ENCODE results near the gene INSR. TPM values are rescaled to one million over a fixed set of nuclear protein-coding genes. Genes with fewer than 3 reads are reported as not detected.

INSR gene
- total and polyA plus RNA-seq, 2 donors from 2014 or later = 15.5 to 50.4 TPM

- Histone ChIP-seq H3K9ac (ENCODE audit: low read length in 3 of 3) (no peak overlapping the region), H3K36me3 (ENCODE audit: control insufficient read depth in 2 of 3, insufficient read depth in 3 of 3, low read length in 3 of 3) (no peaks in the 10 kb centered on the region), H3K9me3 (ENCODE audit: control insufficient read depth in 2 of 3, insufficient read depth in 1 of 3, low read length in 3 of 3) (no peaks in the 10 kb centered on the region), H3K27ac (ENCODE audit: low read depth in 2 of 2, low read length in 2 of 2) (no peak overlapping the region), H3K4me3 (ENCODE audit: low read length in 3 of 3) (no peak overlapping the region), H3K27me3 (ENCODE audit: control insufficient read depth, insufficient read depth, low read length) (no peaks in the 10 kb centered on the region), H3K4me1 (ENCODE audit: control insufficient read depth in 2 of 3, insufficient read depth in 2 of 3, low read depth in 1 of 3, low read length in 3 of 3) (peaks cover 0 to 17% (median 15%) of the 10 kb centered on the region in 3 donors)
- TF ChIP-seq CTCF (IDR thresholded peaks at IDR 0.05; ENCODE audit: borderline replicate concordance, extremely low read depth, insufficient read depth) = no peak
- intact Hi-C loops (cut with DNase I) = no loop called here
- FAIRE-seq = no peak
- no peak for DNase-seq
These were observed 67.5 kb downstream of the INSR start for GRCh38 chr19:7226739-7227138.

- H3K9ac ChIP-seq (ENCODE audit: low read length in 3 of 3) = no peak overlapping the region
- no peak overlapping the region for H3K4me3 ChIP-seq (ENCODE audit: low read length in 3 of 3)
- peaks cover 0 to 18% (median 15%) of the 10 kb centered on the region in 3 donors for H3K4me1 ChIP-seq (ENCODE audit: control insufficient read depth in 2 of 3, insufficient read depth in 2 of 3, low read depth in 1 of 3, low read length in 3 of 3)
- no peaks in the 10 kb centered on the region for H3K9me3 ChIP-seq (ENCODE audit: control insufficient read depth in 2 of 3, insufficient read depth in 1 of 3, low read length in 3 of 3)
- TF ChIP-seq CTCF (IDR thresholded peaks at IDR 0.05; ENCODE audit: borderline replicate concordance, extremely low read depth, insufficient read depth) = no peak
- H3K27ac ChIP-seq (ENCODE audit: low read depth in 2 of 2, low read length in 2 of 2) = no peak overlapping the region
- intact Hi-C loops (cut with DNase I) = no loop called here
- no peak for DNase-seq
- H3K27me3 ChIP-seq (ENCODE audit: control insufficient read depth, insufficient read depth, low read length) = no peaks in the 10 kb centered on the region
- no peaks in the 10 kb centered on the region for H3K36me3 ChIP-seq (ENCODE audit: control insufficient read depth in 2 of 3, insufficient read depth in 3 of 3, low read length in 3 of 3)
- FAIRE-seq = no peak
These were observed 68.5 kb downstream of the INSR start for GRCh38 chr19:7225741-7226140.

- H3K4me1 ChIP-seq (ENCODE audit: control insufficient read depth in 2 of 3, insufficient read depth in 2 of 3, low read depth in 1 of 3, low read length in 3 of 3) = peaks cover 0 to 18% (median 15%) of the 10 kb centered on the region in 3 donors
- intact Hi-C loops (cut with DNase I) = no loop called here
These were observed 69.2 kb downstream of the INSR start for GRCh38 chr19:7224995-7225394.

More at GRCh38 chr19:7224995-7225394, 69.2 kb downstream of the INSR start:
- DNase-seq (no peak), FAIRE-seq (no peak)
- Histone ChIP-seq H3K9ac (ENCODE audit: low read length in 3 of 3) (peak overlapping the region in 1 of 3 donors; percentile 15), H3K4me3 (ENCODE audit: low read length in 3 of 3) (no peak overlapping the region), H3K27me3 (ENCODE audit: control insufficient read depth, insufficient read depth, low read length) (no peaks in the 10 kb centered on the region), H3K9me3 (ENCODE audit: control insufficient read depth in 2 of 3, insufficient read depth in 1 of 3, low read length in 3 of 3) (no peaks in the 10 kb centered on the region), H3K27ac (ENCODE audit: low read depth in 2 of 2, low read length in 2 of 2) (peak overlapping the region in 1 of 2 donors; percentile 41), H3K36me3 (ENCODE audit: control insufficient read depth in 2 of 3, insufficient read depth in 3 of 3, low read length in 3 of 3) (no peaks in the 10 kb centered on the region)
- TF ChIP-seq CTCF (IDR thresholded peaks at IDR 0.05; ENCODE audit: borderline replicate concordance, extremely low read depth, insufficient read depth) = no peak

Measured in kidney (tissue), 14 donors.